Dermis blood vessel endothelial cell (primary cell): ENCODE measurements around the gene CHST15. TPM values are rescaled to one million over a fixed set of nuclear protein-coding genes. Genes with fewer than 3 reads are reported as not detected.

Experiments used
- DNase-seq: peaks from one replicate; pipeline ENCODE4 v3.0.0; 2010
- total RNA-seq: library from RNA; depleted of rRNA; stranded (reverse); fragments of >200 nt; gene quantifications from 2 replicates; pipeline ENCODE4 v1.2.3, GENCODE V29; 2014

CHST15 gene
- total RNA-seq, 1 donor from 2014 or later, result 99.0 TPM

GRCh38 chr10:124081547-124082140, 11.8 kb downstream of the CHST15 start:
- no peak for DNase-seq

GRCh38 chr10:124079864-124080263, 13.5 kb downstream of the CHST15 start:
- no peak for DNase-seq

GRCh38 chr10:124078714-124079113, 14.7 kb downstream of the CHST15 start:
- DNase-seq, result no peak

GRCh38 chr10:124078028-124078427, 15.4 kb downstream of the CHST15 start:
- DNase-seq, result no peak

- no peak for DNase-seq
These were observed 16.0 kb downstream of the CHST15 start for GRCh38 chr10:124077208-124077993.

GRCh38 chr10:124076148-124076733, 17.2 kb downstream of the CHST15 start:
- DNase-seq, result peak; percentile 21

- DNase-seq, result no peak
These were observed 18.0 kb downstream of the CHST15 start for GRCh38 chr10:124075231-124075955.

- DNase-seq, result no peak
These were observed 18.8 kb downstream of the CHST15 start for GRCh38 chr10:124074501-124075109.

GRCh38 chr10:124073978-124074377, 19.4 kb downstream of the CHST15 start:
- DNase-seq, result no peak

GRCh38 chr10:124072541-124072940, 20.9 kb downstream of the CHST15 start:
- no peak for DNase-seq

- no peak for DNase-seq
These were observed 21.3 kb downstream of the CHST15 start for GRCh38 chr10:124072106-124072505.

- no peak for DNase-seq
These were observed 22.3 kb downstream of the CHST15 start for GRCh38 chr10:124071141-124071540.

GRCh38 chr10:124070666-124071065, 22.7 kb downstream of the CHST15 start:
- no peak for DNase-seq

- DNase-seq, result no peak
These were observed 23.8 kb downstream of the CHST15 start for GRCh38 chr10:124069341-124070264.

- no peak for DNase-seq
These were observed 24.5 kb downstream of the CHST15 start for GRCh38 chr10:124068929-124069328.

- DNase-seq, result no peak
These were observed 25.5 kb downstream of the CHST15 start for GRCh38 chr10:124067825-124068400.

- no peak for DNase-seq
These were observed 26.4 kb downstream of the CHST15 start for GRCh38 chr10:124066781-124067714.

GRCh38 chr10:124066126-124066700, 27.2 kb downstream of the CHST15 start:
- no peak for DNase-seq

- DNase-seq, result no peak
These were observed 27.8 kb downstream of the CHST15 start for GRCh38 chr10:124065382-124066125.
